Transverse colon (tissue), 4 donors: ENCODE measurements around the gene ABRAXAS1. TPM values are rescaled to one million over a fixed set of nuclear protein-coding genes. Genes with fewer than 3 reads are reported as not detected.

Source experiments
- DNase-seq: peaks from one replicate; pipeline ENCODE4 v3.0.0-alpha.2; 2019
- H3K27ac ChIP-seq, 4 donors: fragments of 200-600 bp; sonication (generic); 2 replicates each; pipeline ENCODE4 v1.5.1; 2016 to 2018; ENCODE audit warnings: inconsistent platforms in 4 of 4
- H3K27me3 ChIP-seq: fragments of 200-600 bp; sonication (generic); 2 replicates; pipeline ENCODE4 v1.5.1; 2017; ENCODE audit warnings: inconsistent platforms
- H3K36me3 ChIP-seq, 4 donors: fragments of 200-600 bp; sonication (generic); 2 replicates each; pipeline ENCODE4 v1.5.1; 2017 to 2019; ENCODE audit warnings: inconsistent platforms in 4 of 4
- H3K4me1 ChIP-seq, 4 donors: fragments of 200-600 bp; sonication (generic); 2 replicates each; pipeline ENCODE4 v1.5.1; 2017 to 2020; ENCODE audit warnings: inconsistent platforms in 4 of 4
- H3K4me3 ChIP-seq, 4 donors: fragments of 200-600 bp; sonication (generic); 1 replicate in 1 of 4; 2 replicates in 3 of 4; pipeline versions ENCODE4 v1.5.1 to v1.6.1; 2017 to 2019; ENCODE audit warnings: inconsistent platforms in 4 of 4
- H3K9me3 ChIP-seq, 2 donors: fragments of 200-600 bp; sonication (generic); 2 replicates each; pipeline ENCODE4 v1.5.1; 2017 to 2019; ENCODE audit warnings: inconsistent platforms in 2 of 2
- EP300 ChIP-seq: sonication (generic); formaldehyde crosslinking; IDR thresholded peaks from one replicate; pipeline ENCODE4 v1.6.1; 2017; ENCODE audit warnings: antibody characterized with exemption, low read depth
- POLR2A ChIP-seq: fragments of 450-650 bp; IDR thresholded peaks from one replicate; pipeline ENCODE4 v1.6.1; 2016; ENCODE audit warnings: antibody characterized with exemption, mild to moderate bottlenecking, moderate library complexity
- POLR2AphosphoS5 ChIP-seq, 3 donors: sonication (generic); formaldehyde crosslinking; IDR thresholded peaks; one replicate each; pipeline ENCODE4 v1.6.1; 2016; ENCODE audit warnings: antibody characterized with exemption in 3 of 3
- WGBS, 2 donors: methylation state at CpG; one replicate each; pipeline ENCODE4 v1.1.5; 2018; ENCODE audit warnings: low coverage in 1 of 2; 5-methylcytosine and 5-hydroxymethylcytosine counted together
- in situ Hi-C, 4 donors: fragments of 200-750 bp; cut with MboI; loops; one replicate each; pipeline versions ENCODE4 v1.15.0 to v1.15.1; 2017; ENCODE audit warnings: low sequenced_read_pairs in 3 of 4, low pct_ligation_motif_present in 1 of 4, low pct_unique_long_range_greater_than_20kb in 1 of 4
- intact Hi-C: fragments of 100-400 bp; cut with DNase I; formaldehyde crosslinking; loops from one replicate; pipeline ENCODE4 v1.15.1; 2023; ENCODE audit warnings: low total_unique reads
- total RNA-seq, 4 donors: library from RNA; depleted of rRNA; stranded (reverse); fragments of >200 nt; gene quantifications; one replicate each; pipeline ENCODE4 v1.1.0, GENCODE V29; 2016
- TF ChIP-seq, protein P1 (sequence below), 5 experiments: fragments of 200-600 bp in 3 of 5; fragments of 450-650 bp in 2 of 5; sonication (generic) in 3 of 5; IDR thresholded peaks; 1 replicate in 2 of 5; 2 replicates in 3 of 5; pipeline ENCODE4 v1.5.1; 2016 to 2017; ENCODE audit warnings: antibody characterized with exemption in 5 of 5, inconsistent platforms in 3 of 5, mild to moderate bottlenecking in 2 of 5, moderate library complexity in 1 of 5

Gene ABRAXAS1
- total RNA-seq, 4 donors from 2014 or later = 5.0 to 12.4 (median 9.7) TPM

DNA sequence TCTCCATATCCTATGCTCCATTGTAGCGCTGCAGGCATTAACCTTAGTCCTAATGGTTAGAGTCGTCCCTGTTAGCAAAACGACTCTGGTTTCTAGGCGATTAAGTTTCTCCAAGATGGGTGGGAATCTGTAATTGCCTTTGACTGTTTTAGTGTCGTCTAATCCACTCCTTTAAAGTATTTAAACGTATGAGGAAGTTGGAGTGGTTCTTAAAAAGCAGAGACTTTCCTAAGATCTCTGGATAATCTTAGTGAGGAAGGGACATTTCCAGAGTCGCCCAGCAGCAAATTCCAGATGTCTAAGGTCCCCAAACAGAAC is 28.8 kb downstream of the ABRAXAS1 start:
- Histone ChIP-seq H3K27ac (peak overlapping the region; percentile 95 to 98 (median 96)), H3K4me3 (peak overlapping the region; percentile 49 to 88 (median 70)), H3K36me3 (peaks cover 0 to 31% (median 12%) of the 10 kb centered on the region in 4 donors), H3K4me1 (peaks cover 0 to 29% (median 22%) of the 10 kb centered on the region in 4 donors), H3K9me3 (no peaks in the 10 kb centered on the region), H3K27me3 (no peaks in the 10 kb centered on the region)
- intact Hi-C loops = no loop called here
- in situ Hi-C loops = loop anchor here in 2 of 4 donors (10.0 to 25.0 kb wide), 3 partner anchors 171 to 594 kb away; partner anchors contain the start of genes COPS4 (in 1 of the 2) and COQ2 (in 1 of the 2)
- no peak for DNase-seq
- TF ChIP-seq EP300 (no peak), POLR2AphosphoS5 (IDR thresholded peaks at IDR 0.05) (no peak), POLR2A (no peak)
- TF ChIP-seq, protein P1, sequence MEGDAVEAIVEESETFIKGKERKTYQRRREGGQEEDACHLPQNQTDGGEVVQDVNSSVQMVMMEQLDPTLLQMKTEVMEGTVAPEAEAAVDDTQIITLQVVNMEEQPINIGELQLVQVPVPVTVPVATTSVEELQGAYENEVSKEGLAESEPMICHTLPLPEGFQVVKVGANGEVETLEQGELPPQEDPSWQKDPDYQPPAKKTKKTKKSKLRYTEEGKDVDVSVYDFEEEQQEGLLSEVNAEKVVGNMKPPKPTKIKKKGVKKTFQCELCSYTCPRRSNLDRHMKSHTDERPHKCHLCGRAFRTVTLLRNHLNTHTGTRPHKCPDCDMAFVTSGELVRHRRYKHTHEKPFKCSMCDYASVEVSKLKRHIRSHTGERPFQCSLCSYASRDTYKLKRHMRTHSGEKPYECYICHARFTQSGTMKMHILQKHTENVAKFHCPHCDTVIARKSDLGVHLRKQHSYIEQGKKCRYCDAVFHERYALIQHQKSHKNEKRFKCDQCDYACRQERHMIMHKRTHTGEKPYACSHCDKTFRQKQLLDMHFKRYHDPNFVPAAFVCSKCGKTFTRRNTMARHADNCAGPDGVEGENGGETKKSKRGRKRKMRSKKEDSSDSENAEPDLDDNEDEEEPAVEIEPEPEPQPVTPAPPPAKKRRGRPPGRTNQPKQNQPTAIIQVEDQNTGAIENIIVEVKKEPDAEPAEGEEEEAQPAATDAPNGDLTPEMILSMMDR (IDR thresholded peaks at IDR 0.05) = no peak
- 0% methylated on average over 4 to 7 of the region's 7 CpGs for WGBS, 2 donors

GRCh38 chr4:83455281-83456183 is 29.4 kb downstream of the ABRAXAS1 start, which contains the start of the genes HELQ and MRPS18C:
HELQ (minus strand) TSS chr4:83455823; CDS start chr4:83455693, 130 bp downstream.
MRPS18C (plus strand) TSS chr4:83456058; CDS start chr4:83456078, 20 bp downstream.
- Histone ChIP-seq H3K27ac (peak within 1 kb of the TSS; percentile 95 to 98 (median 96)), H3K4me1 (peaks cover 0 to 29% (median 22%) of the 10 kb centered on the region in 4 donors), H3K4me3 (peak within 1 kb of the TSS; percentile 66 to 88 (median 74)), H3K27me3 (no peaks in the 10 kb centered on the region), H3K9me3 (no peaks in the 10 kb centered on the region), H3K36me3 (peaks cover 0 to 25% (median 9%) of the 10 kb centered on the region in 4 donors)
- in situ Hi-C loops (loop anchor here in 2 of 4 donors (10.0 to 25.0 kb wide), 3 partner anchors 171 to 593 kb away; partner anchors contain the start of genes COPS4 (in 1 of the 2) and COQ2 (in 1 of the 2)), intact Hi-C loops (no loop called here)
- no peak for TF ChIP-seq EP300
- TF ChIP-seq POLR2A = peak; percentile 83
- TF ChIP-seq, protein P1 (IDR thresholded peaks at IDR 0.05) = peak in 4 of 5 experiments; percentile 21 to 56 (median 36)
- peak; percentile 82 to 89 (median 84) for TF ChIP-seq POLR2AphosphoS5 (IDR thresholded peaks at IDR 0.05)
- DNase-seq = peak; percentile 97
- WGBS, 2 donors = 0% methylated on average over 4 to 58 of the region's 58 CpGs

GRCh38 chr4:83454686-83455085 is 30.2 kb downstream of the ABRAXAS1 start:
- H3K36me3 ChIP-seq = peaks cover 0 to 16% (median 6%) of the 10 kb centered on the region in 4 donors
- intact Hi-C loops (no loop called here), in situ Hi-C loops (loop anchor here in 2 of 4 donors (10.0 to 25.0 kb wide), 3 partner anchors 170 to 592 kb away; partner anchors contain the start of genes COPS4 (in 1 of the 2) and COQ2 (in 1 of the 2))
- H3K27ac ChIP-seq = peak overlapping the region; percentile 95 to 98 (median 96)
- TF ChIP-seq, protein P1 (IDR thresholded peaks at IDR 0.05) = no peak
- TF ChIP-seq POLR2A (no peak), EP300 (no peak), POLR2AphosphoS5 (IDR thresholded peaks at IDR 0.05) (no peak)
- H3K9me3 ChIP-seq = no peaks in the 10 kb centered on the region
- H3K4me1 ChIP-seq = peaks cover 0 to 29% (median 22%) of the 10 kb centered on the region in 4 donors
- WGBS, 2 donors = 0 to 7% methylated on average over 2 to 6 of the region's 6 CpGs
- peak overlapping the region; percentile 66 to 88 (median 74) for H3K4me3 ChIP-seq
- no peaks in the 10 kb centered on the region for H3K27me3 ChIP-seq
- DNase-seq = no peak

DNA sequence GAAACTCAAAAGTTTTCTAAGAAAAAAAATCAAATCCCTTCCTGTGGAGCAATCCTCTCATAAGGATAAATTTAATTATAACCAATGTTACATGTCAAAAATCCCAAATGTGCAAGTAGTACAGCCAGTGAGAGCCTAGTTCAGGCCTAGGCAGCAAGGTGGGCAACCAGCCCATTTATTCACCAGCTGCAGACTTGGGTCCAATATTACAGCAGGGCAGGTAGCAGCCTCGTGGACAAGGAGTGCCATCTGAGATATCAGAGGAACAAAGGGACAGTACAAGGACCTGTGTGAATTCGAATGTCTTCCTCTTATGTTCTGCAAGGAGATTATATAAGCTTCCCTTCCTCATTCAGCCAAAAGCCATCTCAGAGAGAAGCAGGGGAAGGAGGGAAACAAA is 35.9 kb downstream of the ABRAXAS1 start:
- H3K27me3 ChIP-seq = no peaks in the 10 kb centered on the region
- in situ Hi-C loops (loop anchor here in 1 of 4 donors (25.0 kb wide), 1 partner anchor 412 kb away; the partner anchor contains the start of gene COPS4), intact Hi-C loops (no loop called here)
- peaks cover 0 to 18% (median 3%) of the 10 kb centered on the region in 4 donors for H3K36me3 ChIP-seq
- H3K4me1 ChIP-seq = peaks cover 0 to 5% (median 2%) of the 10 kb centered on the region in 4 donors
- DNase-seq = no peak
- H3K4me3 ChIP-seq = no peak overlapping the region
- H3K9me3 ChIP-seq = no peaks in the 10 kb centered on the region
- TF ChIP-seq POLR2A (no peak), EP300 (no peak), POLR2AphosphoS5 (IDR thresholded peaks at IDR 0.05) (no peak)
- TF ChIP-seq, protein P1 (IDR thresholded peaks at IDR 0.05) = no peak
- H3K27ac ChIP-seq = no peak overlapping the region
- WGBS, 2 donors = 47 to 60% methylated on average over 1 to 2 of the region's 2 CpGs
